ENCODE results near the gene FGF4.

The FGF4 gene

GRCh38 chr11:69726019-69726418 is 49.1 kb downstream of the FGF4 start:
- no peak for DNase-seq (ENCODE audit: low spot score)

DNA sequence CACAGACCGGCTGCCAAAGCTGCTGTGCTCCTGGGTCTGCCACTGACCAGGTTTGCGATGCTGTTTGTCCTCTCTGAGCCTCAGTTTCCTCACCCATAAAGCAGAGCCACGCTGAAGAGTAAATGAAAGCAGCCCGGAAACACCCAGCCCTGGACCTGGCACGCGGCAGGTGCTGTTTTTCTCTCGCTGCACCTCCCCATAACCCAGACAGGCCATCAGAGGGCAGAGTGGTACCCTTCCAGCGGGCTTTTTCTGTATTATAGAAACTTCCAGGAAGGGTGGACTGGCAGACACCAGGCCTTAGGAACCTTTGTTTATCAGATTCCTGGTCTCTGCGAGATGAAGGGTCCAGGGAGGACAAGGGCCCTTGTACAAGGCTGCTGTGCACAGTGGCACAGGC is 53.4 kb downstream of the FGF4 start:
- DNase-seq (ENCODE audit: low spot score): no peak

DNA sequence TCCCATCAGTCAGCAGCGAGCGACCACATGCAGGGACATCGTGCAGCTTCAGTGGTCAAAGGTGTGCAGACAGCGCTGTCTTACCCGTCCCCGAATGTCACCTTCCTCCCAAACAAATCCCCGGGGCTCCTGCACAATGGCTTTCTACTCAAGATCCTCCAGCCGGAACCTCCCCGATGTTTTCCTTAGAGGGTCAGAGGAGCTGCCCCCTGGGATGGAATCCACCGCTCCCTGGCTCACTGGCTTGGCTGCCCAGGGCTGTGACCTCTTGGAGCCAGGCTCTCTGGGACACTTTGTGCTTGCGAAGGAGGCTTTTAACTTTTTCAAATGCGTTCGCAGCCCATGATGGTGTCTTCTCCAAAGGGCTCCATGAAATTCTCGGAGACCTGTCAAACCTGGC is 54.0 kb downstream of the FGF4 start:
- no peak for DNase-seq (ENCODE audit: low spot score)
